ENCODE data around the gene SLC39A9.

SLC39A9 gene

GRCh38 chr14:69357544-69358200 lies 40.8 kb upstream of the SLC39A9 start:
- H3K36me3 ChIP-seq (ENCODE audit: control insufficient read depth, low read depth, low read length) = no peaks in the 10 kb centered on the region
- no peak overlapping the region for H3K27ac ChIP-seq (ENCODE audit: low read length)
- H3K4me1 ChIP-seq (ENCODE audit: control insufficient read depth, low read depth, low read length) = no peaks in the 10 kb centered on the region
- H3K9ac ChIP-seq (ENCODE audit: low read length) = no peak overlapping the region
- no peaks in the 10 kb centered on the region for H3K9me3 ChIP-seq (ENCODE audit: control insufficient read depth, low read depth, low read length)
- no peaks in the 10 kb centered on the region for H3K27me3 ChIP-seq (ENCODE audit: control insufficient read depth, insufficient read depth, low read length)
- no peak overlapping the region for H3K4me3 ChIP-seq (ENCODE audit: low read length)

GRCh38 chr14:69358233-69358963 lies 40.1 kb upstream of the SLC39A9 start:
- Histone ChIP-seq H3K27me3 (ENCODE audit: control insufficient read depth, insufficient read depth, low read length) (no peaks in the 10 kb centered on the region), H3K4me3 (ENCODE audit: low read length) (no peak overlapping the region), H3K27ac (ENCODE audit: low read length) (no peak overlapping the region), H3K9me3 (ENCODE audit: control insufficient read depth, low read depth, low read length) (no peaks in the 10 kb centered on the region), H3K36me3 (ENCODE audit: control insufficient read depth, low read depth, low read length) (no peaks in the 10 kb centered on the region), H3K4me1 (ENCODE audit: control insufficient read depth, low read depth, low read length) (no peaks in the 10 kb centered on the region), H3K9ac (ENCODE audit: low read length) (no peak overlapping the region)

GRCh38 chr14:69358966-69359365 lies 39.5 kb upstream of the SLC39A9 start:
- H3K4me1 ChIP-seq (ENCODE audit: control insufficient read depth, low read depth, low read length) = no peaks in the 10 kb centered on the region
- no peak overlapping the region for H3K27ac ChIP-seq (ENCODE audit: low read length)
- no peak overlapping the region for H3K4me3 ChIP-seq (ENCODE audit: low read length)
- no peaks in the 10 kb centered on the region for H3K27me3 ChIP-seq (ENCODE audit: control insufficient read depth, insufficient read depth, low read length)
- H3K9me3 ChIP-seq (ENCODE audit: control insufficient read depth, low read depth, low read length) = no peaks in the 10 kb centered on the region
- no peak overlapping the region for H3K9ac ChIP-seq (ENCODE audit: low read length)
- no peaks in the 10 kb centered on the region for H3K36me3 ChIP-seq (ENCODE audit: control insufficient read depth, low read depth, low read length)

- no peaks in the 10 kb centered on the region for H3K36me3 ChIP-seq (ENCODE audit: control insufficient read depth, low read depth, low read length)
- H3K4me3 ChIP-seq (ENCODE audit: low read length) = no peak overlapping the region
- H3K9me3 ChIP-seq (ENCODE audit: control insufficient read depth, low read depth, low read length) = no peaks in the 10 kb centered on the region
- no peaks in the 10 kb centered on the region for H3K4me1 ChIP-seq (ENCODE audit: control insufficient read depth, low read depth, low read length)
- H3K27me3 ChIP-seq (ENCODE audit: control insufficient read depth, insufficient read depth, low read length) = no peaks in the 10 kb centered on the region
- H3K9ac ChIP-seq (ENCODE audit: low read length) = no peak overlapping the region
- no peak overlapping the region for H3K27ac ChIP-seq (ENCODE audit: low read length)
Observed at GRCh38 chr14:69360438-69361108, 37.9 kb upstream of the SLC39A9 start.

- Histone ChIP-seq H3K27ac (ENCODE audit: low read length) (no peak overlapping the region), H3K4me3 (ENCODE audit: low read length) (no peak overlapping the region), H3K9ac (ENCODE audit: low read length) (no peak overlapping the region), H3K9me3 (ENCODE audit: control insufficient read depth, low read depth, low read length) (no peaks in the 10 kb centered on the region), H3K4me1 (ENCODE audit: control insufficient read depth, low read depth, low read length) (no peaks in the 10 kb centered on the region), H3K36me3 (ENCODE audit: control insufficient read depth, low read depth, low read length) (no peaks in the 10 kb centered on the region), H3K27me3 (ENCODE audit: control insufficient read depth, insufficient read depth, low read length) (no peaks in the 10 kb centered on the region)
Observed at GRCh38 chr14:69363055-69363454, 35.4 kb upstream of the SLC39A9 start.

- H3K36me3 ChIP-seq (ENCODE audit: control insufficient read depth, low read depth, low read length) = no peaks in the 10 kb centered on the region
- H3K4me3 ChIP-seq (ENCODE audit: low read length) = no peak overlapping the region
- no peaks in the 10 kb centered on the region for H3K27me3 ChIP-seq (ENCODE audit: control insufficient read depth, insufficient read depth, low read length)
- no peak overlapping the region for H3K27ac ChIP-seq (ENCODE audit: low read length)
- H3K9me3 ChIP-seq (ENCODE audit: control insufficient read depth, low read depth, low read length) = no peaks in the 10 kb centered on the region
- no peaks in the 10 kb centered on the region for H3K4me1 ChIP-seq (ENCODE audit: control insufficient read depth, low read depth, low read length)
- H3K9ac ChIP-seq (ENCODE audit: low read length) = no peak overlapping the region
Observed at GRCh38 chr14:69363964-69364363, 34.5 kb upstream of the SLC39A9 start.

GRCh38 chr14:69364378-69364777 lies 34.1 kb upstream of the SLC39A9 start:
- H3K27me3 ChIP-seq (ENCODE audit: control insufficient read depth, insufficient read depth, low read length) = no peaks in the 10 kb centered on the region
- H3K9ac ChIP-seq (ENCODE audit: low read length) = no peak overlapping the region
- no peak overlapping the region for H3K27ac ChIP-seq (ENCODE audit: low read length)
- H3K4me1 ChIP-seq (ENCODE audit: control insufficient read depth, low read depth, low read length) = no peaks in the 10 kb centered on the region
- no peaks in the 10 kb centered on the region for H3K36me3 ChIP-seq (ENCODE audit: control insufficient read depth, low read depth, low read length)
- no peak overlapping the region for H3K4me3 ChIP-seq (ENCODE audit: low read length)
- no peaks in the 10 kb centered on the region for H3K9me3 ChIP-seq (ENCODE audit: control insufficient read depth, low read depth, low read length)

GRCh38 chr14:69366069-69366468 lies 32.4 kb upstream of the SLC39A9 start:
- Histone ChIP-seq H3K9ac (ENCODE audit: low read length) (no peak overlapping the region), H3K27me3 (ENCODE audit: control insufficient read depth, insufficient read depth, low read length) (no peaks in the 10 kb centered on the region), H3K36me3 (ENCODE audit: control insufficient read depth, low read depth, low read length) (no peaks in the 10 kb centered on the region), H3K4me1 (ENCODE audit: control insufficient read depth, low read depth, low read length) (no peaks in the 10 kb centered on the region), H3K9me3 (ENCODE audit: control insufficient read depth, low read depth, low read length) (no peaks in the 10 kb centered on the region), H3K27ac (ENCODE audit: low read length) (no peak overlapping the region), H3K4me3 (ENCODE audit: low read length) (no peak overlapping the region)

- no peaks in the 10 kb centered on the region for H3K36me3 ChIP-seq (ENCODE audit: control insufficient read depth, low read depth, low read length)
- H3K4me3 ChIP-seq (ENCODE audit: low read length) = no peak overlapping the region
- no peaks in the 10 kb centered on the region for H3K4me1 ChIP-seq (ENCODE audit: control insufficient read depth, low read depth, low read length)
- no peaks in the 10 kb centered on the region for H3K9me3 ChIP-seq (ENCODE audit: control insufficient read depth, low read depth, low read length)
- H3K9ac ChIP-seq (ENCODE audit: low read length) = no peak overlapping the region
- H3K27ac ChIP-seq (ENCODE audit: low read length) = no peak overlapping the region
- no peaks in the 10 kb centered on the region for H3K27me3 ChIP-seq (ENCODE audit: control insufficient read depth, insufficient read depth, low read length)
Observed at GRCh38 chr14:69366761-69367160, 31.7 kb upstream of the SLC39A9 start.

- H3K27ac ChIP-seq (ENCODE audit: low read length) = no peak overlapping the region
- H3K4me1 ChIP-seq (ENCODE audit: control insufficient read depth, low read depth, low read length) = no peaks in the 10 kb centered on the region
- no peaks in the 10 kb centered on the region for H3K36me3 ChIP-seq (ENCODE audit: control insufficient read depth, low read depth, low read length)
- H3K27me3 ChIP-seq (ENCODE audit: control insufficient read depth, insufficient read depth, low read length) = no peaks in the 10 kb centered on the region
- no peak overlapping the region for H3K9ac ChIP-seq (ENCODE audit: low read length)
- no peaks in the 10 kb centered on the region for H3K9me3 ChIP-seq (ENCODE audit: control insufficient read depth, low read depth, low read length)
- no peak overlapping the region for H3K4me3 ChIP-seq (ENCODE audit: low read length)
Observed at GRCh38 chr14:69368381-69368780, 30.1 kb upstream of the SLC39A9 start.

GRCh38 chr14:69370061-69370460 lies 28.4 kb upstream of the SLC39A9 start:
- Histone ChIP-seq H3K9ac (ENCODE audit: low read length) (no peak overlapping the region), H3K27ac (ENCODE audit: low read length) (no peak overlapping the region), H3K4me3 (ENCODE audit: low read length) (no peak overlapping the region), H3K9me3 (ENCODE audit: control insufficient read depth, low read depth, low read length) (no peaks in the 10 kb centered on the region), H3K27me3 (ENCODE audit: control insufficient read depth, insufficient read depth, low read length) (no peaks in the 10 kb centered on the region), H3K36me3 (ENCODE audit: control insufficient read depth, low read depth, low read length) (peaks cover 9% of the 10 kb centered on the region), H3K4me1 (ENCODE audit: control insufficient read depth, low read depth, low read length) (no peaks in the 10 kb centered on the region)

Data from iPS-18a (cell line).